H1 (cell line): Measurements from ENCODE around the gene TRAPPC2L. TPM values are rescaled to one million over a fixed set of nuclear protein-coding genes. Genes with fewer than 3 reads are reported as not detected.
A peak's percentile ranks its signal among the peaks of the same experiment; 100 is the strongest.

Experiments
- CTCF ChIA-PET: fragments of 300-600 bp; sonication (Branson Sonifier 250); formaldehyde crosslinking; loops from one replicate; lab custom pipeline; 2021; ENCODE audit not compliant: partially characterized antibody; lab: Charles Lee
- POLR2A ChIA-PET: fragments of 300-600 bp; sonication (Branson Sonifier 250); formaldehyde crosslinking; loops from one replicate; lab custom pipeline; 2021; ENCODE audit warnings: inconsistent platforms; ENCODE audit not compliant: partially characterized antibody; lab: Charles Lee
- DNase-seq, 2 experiments: peaks; one replicate each; pipeline versions ENCODE4 v3.0.0 to v3.0.0-alpha.2; 2010 to 2022; ENCODE audit warnings: low spot score in 2 of 2, low read depth in 1 of 2, mixed read lengths in 1 of 2
- FAIRE-seq: peaks from 2 replicates; lab custom pipeline; 2011; peaks lifted over from hg19 to GRCh38; lab: Jason Lieb, UNC
- H2AFZ ChIP-seq: 2 replicates; pipeline ENCODE4 v1.8.1; 2012; ENCODE audit warnings: low read length, inconsistent platforms
- H2AK5ac ChIP-seq: 2 replicates; pipeline ENCODE4 v1.6.1; 2013; ENCODE audit warnings: low read depth, low read length
- H2BK120ac ChIP-seq: replicated peaks from 2 replicates; pipeline ENCODE3; 2013; ENCODE audit warnings: low read depth, low read length, inconsistent platforms
- H2BK12ac ChIP-seq: 2 replicates; pipeline ENCODE4 v1.6.1; 2013; ENCODE audit warnings: low read depth, low read length
- H2BK15ac ChIP-seq: 2 replicates; pipeline ENCODE4 v1.6.1; 2013; ENCODE audit warnings: low read length
- H2BK20ac ChIP-seq: 2 replicates; pipeline ENCODE4 v1.6.1; 2013; ENCODE audit warnings: low read length
- H2BK5ac ChIP-seq: 2 replicates; pipeline ENCODE4 v1.6.1; 2013; ENCODE audit warnings: low read depth, low read length
- H3K14ac ChIP-seq: 2 replicates; pipeline ENCODE4 v1.6.1; 2013; ENCODE audit warnings: inconsistent platforms; ENCODE audit not compliant: insufficient read length
- H3K18ac ChIP-seq: 2 replicates; pipeline ENCODE4 v1.6.1; 2013; ENCODE audit warnings: low read length; ENCODE audit errors: extremely low read depth
- H3K23ac ChIP-seq: 2 replicates; pipeline ENCODE4 v1.6.1; 2013; ENCODE audit warnings: inconsistent platforms; ENCODE audit not compliant: insufficient read length
- H3K23me2 ChIP-seq: 2 replicates; pipeline ENCODE4 v1.6.1; 2013; ENCODE audit warnings: low read depth, low read length
- H3K27ac ChIP-seq: 2 replicates; pipeline ENCODE4 v1.6.1; 2011; ENCODE audit warnings: low read depth, low read length, inconsistent platforms
- H3K27me3 ChIP-seq, 4 experiments: replicated peaks in 1 of 4; 1 replicate in 1 of 4; 2 replicates in 3 of 4; pipeline versions ENCODE4 v1.6.1 to v1.8.1; 2011 to 2013; ENCODE audit warnings: low read length in 3 of 4, mild to moderate bottlenecking in 3 of 4, inconsistent platforms in 2 of 4, mixed read lengths in 2 of 4, moderate library complexity in 1 of 4; ENCODE audit not compliant: control insufficient read depth in 3 of 4, insufficient read depth in 3 of 4; ENCODE audit errors: extremely low read depth in 1 of 4
- H3K36me3 ChIP-seq, 4 experiments: 2 replicates each; pipeline versions ENCODE4 v1.6.1 to v1.8.1; 2011 to 2013; ENCODE audit warnings: mild to moderate bottlenecking in 4 of 4, low read length in 3 of 4, moderate library complexity in 2 of 4, control low read depth in 1 of 4, inconsistent platforms in 1 of 4; ENCODE audit not compliant: insufficient read depth in 4 of 4, control insufficient read depth in 2 of 4
- H3K4ac ChIP-seq: replicated peaks from 2 replicates; pipeline ENCODE3; 2013; ENCODE audit warnings: low read length, low read depth, mixed read lengths, inconsistent platforms; ENCODE audit not compliant: insufficient read length
- H3K4me1 ChIP-seq, 4 experiments: replicated peaks in 1 of 4; 1 replicate in 1 of 4; 2 replicates in 3 of 4; pipeline versions ENCODE4 v1.6.1 to v1.8.1; 2011 to 2013; ENCODE audit warnings: low read length in 3 of 4, inconsistent platforms in 2 of 4, mixed read lengths in 1 of 4; ENCODE audit not compliant: insufficient read depth in 4 of 4, control insufficient read depth in 3 of 4
- H3K4me2 ChIP-seq, 2 experiments: 2 replicates each; pipeline versions ENCODE4 v1.6.1 to v1.8.1; 2011 to 2013; ENCODE audit warnings: low read depth in 2 of 2, low read length in 2 of 2, control low read depth in 1 of 2, inconsistent platforms in 1 of 2, mild to moderate bottlenecking in 1 of 2; ENCODE audit not compliant: insufficient read depth in 1 of 2
- H3K4me3 ChIP-seq, 4 experiments: fragments of 200-600, 300-600 bp in 1 of 4; sonication (generic), shearing (Covaris generic), sonication (Bioruptor Twin) in 1 of 4; 2 replicates each; pipeline versions ENCODE4 v1.5.1 to v1.8.1; 2011 to 2016; ENCODE audit warnings: low read length in 4 of 4, low read depth in 3 of 4, control low read depth in 2 of 4, inconsistent platforms in 2 of 4, mild to moderate bottlenecking in 2 of 4, mixed read lengths in 1 of 4, moderate library complexity in 1 of 4; ENCODE audit not compliant: insufficient read depth in 2 of 4; ENCODE audit errors: extremely low read depth in 1 of 4
- H3K56ac ChIP-seq: replicated peaks from 2 replicates; pipeline ENCODE3; 2013; ENCODE audit warnings: low read depth, mild to moderate bottlenecking, mixed read lengths, low read length, inconsistent platforms; ENCODE audit not compliant: insufficient read length
- H3K79me1 ChIP-seq: 2 replicates; pipeline ENCODE4 v1.6.1; 2013; ENCODE audit warnings: low read depth, low read length, control low read depth
- H3K79me2 ChIP-seq, 2 experiments: 2 replicates each; pipeline versions ENCODE4 v1.6.1 to v1.8.1; 2012 to 2013; ENCODE audit warnings: low read length in 2 of 2, mild to moderate bottlenecking in 2 of 2, inconsistent platforms in 1 of 2; ENCODE audit not compliant: insufficient read depth in 2 of 2, control insufficient read depth in 1 of 2
- H3K9ac ChIP-seq, 4 experiments: replicated peaks in 1 of 4; 1 replicate in 1 of 4; 2 replicates in 3 of 4; pipeline versions ENCODE4 v1.6.1 to v1.8.1; 2011 to 2013; ENCODE audit warnings: low read depth in 3 of 4, low read length in 3 of 4, control low read depth in 2 of 4, mild to moderate bottlenecking in 2 of 4, moderate library complexity in 2 of 4, inconsistent platforms in 1 of 4; ENCODE audit errors: extremely low read depth in 1 of 4
- H3K9me3 ChIP-seq, 2 experiments: 2 replicates each; pipeline versions ENCODE4 v1.6.1 to v1.8.1; 2012 to 2013; ENCODE audit warnings: mild to moderate bottlenecking in 2 of 2, moderate library complexity in 2 of 2, control low read depth in 1 of 2, inconsistent platforms in 1 of 2, low read depth in 1 of 2, low read length in 1 of 2, mixed read lengths in 1 of 2; ENCODE audit not compliant: insufficient read depth in 2 of 2
- H4K20me1 ChIP-seq, 2 experiments: replicated peaks in 1 of 2; 2 replicates each; pipeline versions ENCODE3 to v1.8.1; 2011 to 2013; ENCODE audit warnings: inconsistent platforms in 2 of 2, low read length in 2 of 2, mild to moderate bottlenecking in 1 of 2; ENCODE audit not compliant: insufficient read depth in 2 of 2, control insufficient read depth in 1 of 2
- H4K5ac ChIP-seq: 2 replicates; pipeline ENCODE4 v1.6.1; 2013; ENCODE audit warnings: low read length, low read depth, mixed read lengths, inconsistent platforms; ENCODE audit not compliant: insufficient read length
- H4K8ac ChIP-seq: 2 replicates; pipeline ENCODE4 v1.8.0; 2013; ENCODE audit warnings: mild to moderate bottlenecking, moderate library complexity, low read length, inconsistent platforms; ENCODE audit not compliant: insufficient read depth; ENCODE audit errors: extremely low read depth
- H4K91ac ChIP-seq: replicated peaks from 2 replicates; pipeline ENCODE3; 2013; ENCODE audit warnings: low read length, mixed read lengths, inconsistent platforms; ENCODE audit not compliant: insufficient read length
- CBX8 ChIP-seq: fragments of 300-800, 300-1000 bp; sonication (generic); IDR thresholded peaks from 2 replicates; pipeline ENCODE4 v1.7.1; 2016; ENCODE audit warnings: low read depth, low read length, borderline replicate concordance
- CEBPB ChIP-seq: IDR thresholded peaks from 2 replicates; pipeline ENCODE4 v1.6.1; 2012; ENCODE audit warnings: low read depth, low read length
- HDAC2 ChIP-seq, 2 experiments: fragments of 300-600 bp in 1 of 2; sonication (generic) in 1 of 2; IDR thresholded peaks; 2 replicates each; pipeline ENCODE4 v1.6.1; 2011 to 2012; ENCODE audit warnings: low read depth in 2 of 2, low read length in 2 of 2, mild to moderate bottlenecking in 2 of 2, moderate library complexity in 2 of 2, borderline replicate concordance in 1 of 2, inconsistent platforms in 1 of 2
- NRF1 ChIP-seq: IDR thresholded peaks from 2 replicates; pipeline ENCODE4 v1.6.1; 2011; ENCODE audit warnings: mild to moderate bottlenecking, low read depth, low read length, improper control_type of control experiment
- POLR2AphosphoS5 ChIP-seq: IDR thresholded peaks from 2 replicates; pipeline ENCODE4 v1.6.1; 2011; ENCODE audit warnings: low read depth, low read length
- RBBP5 ChIP-seq: IDR thresholded peaks from 2 replicates; pipeline ENCODE4 v1.7.1; 2012; ENCODE audit warnings: low read depth, mild to moderate bottlenecking, inconsistent platforms, low read length, moderate library complexity, borderline replicate concordance
- RFX5 ChIP-seq: IDR thresholded peaks from 2 replicates; pipeline ENCODE4 v1.6.1; 2011; ENCODE audit warnings: low read depth, low read length, improper control_type of control experiment, borderline replicate concordance
- SIX5 ChIP-seq: IDR thresholded peaks from 2 replicates; pipeline ENCODE4 v1.6.1; 2011; ENCODE audit warnings: mild to moderate bottlenecking, low read depth, low read length
- TCF12 ChIP-seq: IDR thresholded peaks from 2 replicates; pipeline ENCODE4 v1.6.1; 2011; ENCODE audit warnings: low read depth, mild to moderate bottlenecking, low read length
- TEAD4 ChIP-seq: IDR thresholded peaks from 2 replicates; pipeline ENCODE4 v1.6.1; 2012; ENCODE audit warnings: low read depth, low read length, inconsistent platforms, mixed read lengths
- WGBS, 2 experiments: shearing (Covaris generic) in 1 of 2; methylation state at CpG; one replicate each; pipeline versions ENCODE4 v1.1.6 to v1.1.7; 2013 to 2015; ENCODE audit warnings: low lambda C conversion rate in 2 of 2, mixed read lengths in 2 of 2, inconsistent platforms in 1 of 2, low coverage in 1 of 2, missing lambda C conversion rate in 1 of 2; ENCODE audit not compliant: insufficient replicate concordance in 2 of 2, insufficient coverage in 1 of 2, insufficient read length in 1 of 2; ENCODE audit errors: extremely low coverage in 1 of 2, missing lambda C conversion rate in 1 of 2; 5-methylcytosine and 5-hydroxymethylcytosine counted together
- polyA plus RNA-seq, 7 experiments: library from polyadenylated mRNA; depleted of rRNA in 3 of 7; stranded (reverse) in 5 of 7; unstranded in 2 of 7; fragments of >200 nt in 5 of 7; fragments of 200-250 nt in 2 of 7; gene quantifications; 1 replicate in 5 of 7; 2 replicates in 1 of 7; 4 replicates in 1 of 7; pipeline versions ENCODE4 v1.2.1 to v1.2.3, GENCODE V29; 2011 to 2013; ENCODE audit warnings: missing spikeins in 2 of 7, mixed read lengths in 2 of 7
- total RNA-seq: library from RNA; stranded (reverse); fragmentation: NEBNext Ultra II Directional; extraction: Animal tissue kit (Norgen Biotek cat#: 25700); gene quantifications from 2 replicates; pipeline ENCODE4 v1.2.1, GENCODE V29; 2021
- TF ChIP-seq, protein P1 (sequence below): IDR thresholded peaks from 2 replicates; pipeline ENCODE4 v1.6.1; 2011; ENCODE audit warnings: low read length, improper control_type of control experiment
- TF ChIP-seq, protein P2 (sequence below): IDR thresholded peaks from 2 replicates; pipeline ENCODE4 v1.6.1; 2012; ENCODE audit warnings: inconsistent platforms

TRAPPC2L gene
- total and polyA plus RNA-seq, 2 of the 8 experiments (the other 6 are each of a cell fraction or from before 2014, with no cell fraction given), result 98.7 to 133 TPM

DNA sequence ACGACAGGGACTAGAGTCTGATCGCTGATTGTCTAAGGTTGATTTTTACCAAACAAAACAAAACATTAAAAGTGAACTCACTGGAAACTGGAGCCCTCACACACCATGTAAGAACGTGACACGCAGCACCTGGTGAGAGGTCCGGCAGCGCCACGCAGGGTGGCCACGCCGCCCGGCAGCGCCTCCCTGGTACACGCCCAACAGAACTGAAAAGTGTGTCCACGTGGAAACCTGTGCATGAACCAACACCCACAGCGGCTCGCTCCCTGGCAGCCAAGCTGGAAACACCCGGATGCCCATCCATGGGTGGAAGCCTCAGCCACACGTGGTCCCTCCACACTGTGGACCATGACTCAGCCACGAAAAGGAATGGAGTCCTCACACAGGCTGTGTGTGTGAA, 9.3 kb upstream of the TRAPPC2L start:
- no peak overlapping the region for H3K14ac ChIP-seq
- H3K4ac ChIP-seq, result no peak overlapping the region
- H2BK5ac ChIP-seq, result no peak overlapping the region
- H2BK12ac ChIP-seq, result no peak overlapping the region; the same call in 1 of the 2 replicates
- DNase-seq (no peak), FAIRE-seq (no peak)
- H3K27me3 ChIP-seq, result no peaks in the 10 kb centered on the region
- H3K4me2 ChIP-seq, result no peak overlapping the region
- no peak overlapping the region for H4K5ac ChIP-seq
- H3K9me3 ChIP-seq, result peaks cover 0 to 5% of the 10 kb centered on the region in 2 experiments; a peak in 1 of 4 replicates
- H3K27ac ChIP-seq, result no peak overlapping the region
- H2BK15ac ChIP-seq, result no peak overlapping the region
- no peak overlapping the region for H3K56ac ChIP-seq
- H3K79me2 ChIP-seq, result no peaks in the 10 kb centered on the region
- H3K4me1 ChIP-seq, result no peaks in the 10 kb centered on the region
- H3K23ac ChIP-seq, result no peak overlapping the region
- H2BK20ac ChIP-seq, result no peak overlapping the region
- ChIA-PET POLR2A (no interaction called here), CTCF (interaction anchor here (1.1 kb wide), 1 partner anchor 35 kb away, joined by 3 read pairs; no protein-coding TSS in a partner anchor)
- H4K20me1 ChIP-seq, result peaks cover 0 to 5% of the 10 kb centered on the region in 2 experiments
- no peak overlapping the region for H2AFZ ChIP-seq
- no peak overlapping the region for H4K91ac ChIP-seq
- WGBS, 2 experiments, result 90% methylated on average over 18 of the region's 18 CpGs; no CpG with 5 or more reads in 1 of the 2 experiments
- no peaks in the 10 kb centered on the region; the same call in 1 of the 2 replicates for H3K79me1 ChIP-seq
- no peak overlapping the region for H2BK120ac ChIP-seq
- no peak overlapping the region for H3K9ac ChIP-seq
- no peaks in the 10 kb centered on the region for H3K23me2 ChIP-seq
- H4K8ac ChIP-seq, result 0 out of 2 replicates have a peak overlapping the region, but pooled peaks have one; percentile 0
- peaks cover 0 to 2% (median 0%) of the 10 kb centered on the region in 4 experiments; a peak in 1 of 8 replicates for H3K36me3 ChIP-seq
- H2AK5ac ChIP-seq, result no peak overlapping the region
- H3K4me3 ChIP-seq, result no peak overlapping the region
- H3K18ac ChIP-seq, result no peak overlapping the region
- TF ChIP-seq TCF12 (no peak), CEBPB (no peak), TEAD4 (no peak), RBBP5 (no peak), POLR2AphosphoS5 (no peak), CBX8 (no peak), SIX5 (no peak), RFX5 (no peak), NRF1 (no peak), HDAC2 (IDR thresholded peaks at IDR 0.05; ENCODE audit: borderline replicate concordance in 1 of 2, low read depth in 2 of 2, low read length in 2 of 2) (no peak)
- TF ChIP-seq, protein P1, sequence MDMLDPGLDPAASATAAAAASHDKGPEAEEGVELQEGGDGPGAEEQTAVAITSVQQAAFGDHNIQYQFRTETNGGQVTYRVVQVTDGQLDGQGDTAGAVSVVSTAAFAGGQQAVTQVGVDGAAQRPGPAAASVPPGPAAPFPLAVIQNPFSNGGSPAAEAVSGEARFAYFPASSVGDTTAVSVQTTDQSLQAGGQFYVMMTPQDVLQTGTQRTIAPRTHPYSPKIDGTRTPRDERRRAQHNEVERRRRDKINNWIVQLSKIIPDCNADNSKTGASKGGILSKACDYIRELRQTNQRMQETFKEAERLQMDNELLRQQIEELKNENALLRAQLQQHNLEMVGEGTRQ, result no peak
- TF ChIP-seq, protein P2, sequence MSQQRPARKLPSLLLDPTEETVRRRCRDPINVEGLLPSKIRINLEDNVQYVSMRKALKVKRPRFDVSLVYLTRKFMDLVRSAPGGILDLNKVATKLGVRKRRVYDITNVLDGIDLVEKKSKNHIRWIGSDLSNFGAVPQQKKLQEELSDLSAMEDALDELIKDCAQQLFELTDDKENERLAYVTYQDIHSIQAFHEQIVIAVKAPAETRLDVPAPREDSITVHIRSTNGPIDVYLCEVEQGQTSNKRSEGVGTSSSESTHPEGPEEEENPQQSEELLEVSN, result no peak
